Astrocyte of the spinal cord (primary cell): ENCODE measurements around the gene ALK.

Experiments used
- DNase-seq: peaks from one replicate; pipeline ENCODE4 v3.0.0; 2011; ENCODE audit warnings: low read depth, low spot score
- H3K4me3 ChIP-seq: 2 replicates; pipeline ENCODE4 v1.5.1; 2011; ENCODE audit warnings: low read depth, mild to moderate bottlenecking, low read length, moderate library complexity
- in situ Hi-C: cut with HindIII; loops from 2 replicates; pipeline ENCODE4 v1.10.0; 2017; ENCODE audit warnings: low sequenced_read_pairs
- TF ChIP-seq, protein P1 (sequence below): IDR thresholded peaks from 2 replicates; pipeline ENCODE4 v1.5.1; 2012; ENCODE audit warnings: low read depth, mild to moderate bottlenecking, low read length, inconsistent platforms

The ALK gene

DNA sequence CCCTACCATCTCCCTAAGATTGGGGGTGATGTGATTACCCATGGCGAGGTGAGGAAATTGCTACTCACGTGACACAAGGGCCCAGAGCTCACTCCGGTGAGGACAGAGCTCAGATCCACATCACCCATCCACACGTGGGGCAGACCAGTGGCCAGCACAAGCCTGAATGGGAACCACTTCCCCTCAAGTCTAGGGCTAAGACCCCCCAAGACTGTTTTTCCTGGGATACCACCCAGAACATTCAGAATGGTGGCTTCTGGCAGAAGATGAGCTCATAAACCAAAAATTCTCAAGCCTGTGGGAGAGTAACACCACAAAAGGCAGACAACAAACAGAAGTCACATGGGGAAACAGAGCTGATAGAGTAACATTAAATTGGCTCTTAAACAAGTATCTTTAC lies 321.4 kb downstream of the ALK start:
- no peak for DNase-seq
- in situ Hi-C loops: no loop called here
- TF ChIP-seq, protein P1, sequence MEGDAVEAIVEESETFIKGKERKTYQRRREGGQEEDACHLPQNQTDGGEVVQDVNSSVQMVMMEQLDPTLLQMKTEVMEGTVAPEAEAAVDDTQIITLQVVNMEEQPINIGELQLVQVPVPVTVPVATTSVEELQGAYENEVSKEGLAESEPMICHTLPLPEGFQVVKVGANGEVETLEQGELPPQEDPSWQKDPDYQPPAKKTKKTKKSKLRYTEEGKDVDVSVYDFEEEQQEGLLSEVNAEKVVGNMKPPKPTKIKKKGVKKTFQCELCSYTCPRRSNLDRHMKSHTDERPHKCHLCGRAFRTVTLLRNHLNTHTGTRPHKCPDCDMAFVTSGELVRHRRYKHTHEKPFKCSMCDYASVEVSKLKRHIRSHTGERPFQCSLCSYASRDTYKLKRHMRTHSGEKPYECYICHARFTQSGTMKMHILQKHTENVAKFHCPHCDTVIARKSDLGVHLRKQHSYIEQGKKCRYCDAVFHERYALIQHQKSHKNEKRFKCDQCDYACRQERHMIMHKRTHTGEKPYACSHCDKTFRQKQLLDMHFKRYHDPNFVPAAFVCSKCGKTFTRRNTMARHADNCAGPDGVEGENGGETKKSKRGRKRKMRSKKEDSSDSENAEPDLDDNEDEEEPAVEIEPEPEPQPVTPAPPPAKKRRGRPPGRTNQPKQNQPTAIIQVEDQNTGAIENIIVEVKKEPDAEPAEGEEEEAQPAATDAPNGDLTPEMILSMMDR: no peak
- H3K4me3 ChIP-seq: no peak overlapping the region

DNA sequence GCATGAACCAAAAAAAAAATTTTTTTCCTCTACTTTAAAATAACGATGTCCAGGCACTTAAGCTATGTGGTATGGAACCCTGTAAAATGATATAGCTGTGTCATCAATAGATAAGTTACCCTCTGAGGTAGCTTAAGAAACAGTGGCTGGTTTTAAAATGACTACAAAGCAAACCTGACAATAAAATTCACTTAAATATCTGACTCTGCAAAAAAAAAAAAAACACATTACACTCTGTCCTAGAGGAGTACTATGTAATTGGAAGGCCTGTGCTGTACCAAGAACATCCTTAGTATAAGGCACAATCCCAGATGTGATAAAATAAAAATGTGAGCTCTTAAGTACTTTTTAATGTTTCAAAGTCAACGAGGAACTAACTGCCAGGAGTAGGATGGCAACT lies 322.4 kb downstream of the ALK start:
- no peak overlapping the region for H3K4me3 ChIP-seq
- no peak for DNase-seq
- in situ Hi-C loops: no loop called here
- TF ChIP-seq, protein P1: no peak

DNA sequence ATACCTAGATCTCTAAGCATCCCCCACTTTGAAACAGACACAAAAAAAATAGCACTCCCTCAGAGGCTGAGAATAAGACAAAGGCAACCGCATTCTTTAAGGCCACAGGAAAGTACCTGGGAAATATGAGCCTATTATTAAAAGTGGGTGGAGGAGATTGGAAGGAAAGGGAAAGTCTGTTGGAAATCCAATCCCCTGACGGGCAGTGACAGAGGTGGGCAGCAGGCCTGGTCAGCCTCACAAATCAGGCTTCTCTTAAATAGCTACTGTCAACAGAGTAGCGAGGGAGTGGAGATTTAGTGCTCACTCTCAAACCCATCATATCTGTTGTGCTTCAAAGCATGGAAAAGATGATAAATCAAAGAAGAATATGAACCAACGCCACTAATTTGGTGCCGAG lies 324.4 kb downstream of the ALK start:
- TF ChIP-seq, protein P1: no peak
- DNase-seq: no peak
- H3K4me3 ChIP-seq: no peak overlapping the region
- in situ Hi-C loops: no loop called here

DNA sequence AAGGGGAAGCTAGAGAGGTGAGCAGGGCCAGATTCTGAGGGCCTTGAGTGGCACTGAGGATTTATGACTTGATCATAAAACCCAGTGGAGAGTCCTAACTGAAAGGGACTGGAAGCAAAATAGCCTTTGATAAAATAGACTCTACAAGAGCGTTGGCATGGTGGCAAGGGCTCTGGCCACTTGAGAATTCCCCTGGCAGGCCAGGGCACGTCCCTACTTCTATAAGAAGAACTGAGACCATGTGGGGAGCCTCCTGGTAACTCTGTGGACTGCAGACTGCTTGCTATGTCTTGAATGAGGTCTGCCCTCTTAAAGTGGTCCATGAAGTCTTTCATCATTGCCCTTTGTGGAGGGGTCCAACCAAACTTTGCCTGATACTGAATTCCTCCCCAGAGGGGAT lies 324.8 kb downstream of the ALK start:
- in situ Hi-C loops: no loop called here
- TF ChIP-seq, protein P1: no peak
- no peak overlapping the region for H3K4me3 ChIP-seq
- DNase-seq: no peak

DNA sequence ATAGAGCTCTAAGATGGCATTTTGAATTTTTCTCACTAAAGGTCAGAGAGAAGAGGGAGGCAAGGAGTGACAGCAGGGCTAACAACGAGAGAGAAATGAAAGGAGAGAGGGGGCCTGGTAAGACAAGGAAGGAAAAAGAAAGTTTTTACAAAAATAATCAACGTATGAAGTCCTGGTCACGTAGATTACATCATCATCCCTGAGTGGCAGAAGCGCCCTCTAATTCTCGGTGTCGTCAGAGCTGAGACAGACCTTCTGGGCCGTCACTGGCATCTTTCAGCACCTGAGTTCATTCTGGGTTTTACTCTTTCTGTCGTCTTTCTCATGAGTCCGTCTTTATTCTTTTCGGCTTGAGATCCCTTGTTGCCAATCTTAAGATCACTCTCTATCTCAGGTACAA lies 329.8 kb downstream of the ALK start:
- no peak for DNase-seq
- TF ChIP-seq, protein P1: no peak
- no peak overlapping the region for H3K4me3 ChIP-seq
- in situ Hi-C loops: no loop called here

DNA sequence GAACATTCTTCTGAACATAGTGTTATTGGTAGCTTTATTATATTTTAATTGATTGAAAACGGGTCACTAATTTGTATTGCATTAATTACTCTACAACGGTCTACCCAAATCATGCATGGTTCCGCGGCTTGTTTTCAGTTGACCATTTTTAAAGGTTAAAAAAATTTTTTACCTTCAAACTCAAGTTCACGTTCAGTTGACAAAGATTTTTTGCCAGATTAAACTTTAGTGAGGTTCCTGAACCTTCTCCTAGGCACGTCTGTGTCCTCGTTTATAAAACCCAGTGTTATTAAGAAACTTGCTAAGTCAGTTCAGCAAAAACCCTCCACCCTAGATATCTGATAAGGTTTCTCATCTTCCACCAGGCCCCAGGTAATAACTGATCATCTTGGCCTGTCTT lies 331.2 kb downstream of the ALK start:
- TF ChIP-seq, protein P1: no peak
- no peak overlapping the region for H3K4me3 ChIP-seq
- no peak for DNase-seq
- in situ Hi-C loops: no loop called here
